ENCODE results near the gene CPS1. TPM values are rescaled to one million over a fixed set of nuclear protein-coding genes. Genes with fewer than 3 reads are reported as not detected.
A peak's percentile ranks its signal among the peaks of the same experiment; 100 is the strongest.

CPS1 gene
- total and polyA plus RNA-seq, 2 of the 8 experiments (the other 6 are each of a cell fraction or from before 2014, with no cell fraction given) = 7.9 to 15.7 TPM

DNA sequence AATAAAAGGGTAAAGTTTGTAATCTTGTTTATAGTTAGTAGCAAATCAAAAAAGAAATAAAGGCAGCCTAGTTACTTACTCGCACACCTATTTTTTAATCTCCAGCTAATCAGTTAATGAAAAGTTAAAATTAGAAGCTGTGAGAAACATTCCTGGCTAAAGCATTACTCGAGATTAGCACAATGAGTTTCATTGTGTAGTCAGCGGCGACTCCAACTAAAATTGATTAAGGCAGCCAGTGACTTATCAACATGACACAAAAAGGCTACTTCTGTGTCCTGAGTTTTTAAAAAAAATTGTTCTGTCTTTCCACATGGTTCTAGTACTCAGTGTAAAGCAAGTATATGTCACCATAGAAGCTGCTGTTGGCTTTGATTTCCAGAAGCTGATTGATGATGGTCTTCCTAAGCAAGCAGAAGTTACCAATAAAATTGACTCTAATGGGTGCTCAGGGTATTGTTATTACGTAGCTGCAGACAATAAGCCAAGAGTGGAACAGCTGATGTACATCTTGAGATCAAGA lies 159.2 kb downstream of the CPS1 start:
- H3K9ac ChIP-seq (replicated peaks in 1 of 4; ENCODE audit: extremely low read depth in 1 of 4, low read depth in 3 of 4, low read length in 3 of 4) = no peak overlapping the region
- no peak overlapping the region for H3K27ac ChIP-seq (ENCODE audit: low read depth, low read length)
- no peak overlapping the region for H3K4me3 ChIP-seq (ENCODE audit: extremely low read depth in 1 of 4, insufficient read depth in 2 of 4, low read depth in 3 of 4, low read length in 4 of 4)
- WGBS, 2 experiments (ENCODE audit: extremely low coverage in 1 of 2, insufficient coverage in 1 of 2, insufficient read length in 1 of 2, insufficient replicate concordance in 2 of 2, low coverage in 1 of 2, low lambda C conversion rate in 2 of 2, missing lambda C conversion rate in 1 of 2) = 82% methylated on average over 5 of the region's 5 CpGs; no CpG with 5 or more reads in 1 of the 2 experiments
- no peak overlapping the region for H2BK15ac ChIP-seq (ENCODE audit: low read length)
- H3K9me3 ChIP-seq (ENCODE audit: insufficient read depth in 2 of 2, low read depth in 1 of 2, low read length in 1 of 2) = no peaks in the 10 kb centered on the region
- no peak overlapping the region for H4K91ac ChIP-seq (replicated peaks; ENCODE audit: insufficient read length, low read length)
- no peaks in the 10 kb centered on the region for H3K36me3 ChIP-seq (ENCODE audit: control insufficient read depth in 2 of 4, insufficient read depth in 4 of 4, low read length in 3 of 4)
- ChIA-PET CTCF (ENCODE audit: partially characterized antibody) (interaction anchor here (1.0 to 1.2 kb wide), 3 partner anchors 18 to 159 kb away, joined by 3 to 5 read pairs (median 3); partner anchors contain the start of gene CPS1), POLR2A (ENCODE audit: partially characterized antibody) (no interaction called here)
- no peak overlapping the region for H3K14ac ChIP-seq (ENCODE audit: insufficient read length)
- no peaks in the 10 kb centered on the region for H4K20me1 ChIP-seq (replicated peaks in 1 of 2; ENCODE audit: control insufficient read depth in 1 of 2, insufficient read depth in 2 of 2, low read length in 2 of 2)
- no peak for FAIRE-seq
- H3K79me1 ChIP-seq (ENCODE audit: low read depth, low read length) = no peaks in the 10 kb centered on the region
- H3K23me2 ChIP-seq (ENCODE audit: low read depth, low read length) = no peaks in the 10 kb centered on the region
- H3K4me1 ChIP-seq (replicated peaks in 1 of 4; ENCODE audit: control insufficient read depth in 3 of 4, insufficient read depth in 4 of 4, low read length in 3 of 4) = peaks cover 0 to 10% (median 1%) of the 10 kb centered on the region in 4 experiments; a peak in 3 of 7 replicates
- H3K4ac ChIP-seq (replicated peaks; ENCODE audit: insufficient read length, low read depth, low read length) = no peak overlapping the region
- H3K23ac ChIP-seq (ENCODE audit: insufficient read length) = no peak overlapping the region
- no peak overlapping the region for H3K18ac ChIP-seq (ENCODE audit: extremely low read depth, low read length)
- no peak overlapping the region for H3K4me2 ChIP-seq (ENCODE audit: insufficient read depth in 1 of 2, low read depth in 2 of 2, low read length in 2 of 2)
- H2AFZ ChIP-seq (ENCODE audit: low read length) = no peak overlapping the region
- no peak overlapping the region for H2BK20ac ChIP-seq (ENCODE audit: low read length)
- H4K5ac ChIP-seq (ENCODE audit: insufficient read length, low read depth, low read length) = no peak overlapping the region
- TF ChIP-seq BRCA1 (IDR thresholded peaks at IDR 0.05; ENCODE audit: low read depth, low read length) = no peak
- TF ChIP-seq KDM4A (IDR thresholded peaks at IDR 0.05; ENCODE audit: low read depth, low read length, severe bottlenecking) = no peak
- no peak for TF ChIP-seq CBX8 (IDR thresholded peaks at IDR 0.05; ENCODE audit: borderline replicate concordance, low read depth, low read length)
- TF ChIP-seq ASH2L (IDR thresholded peaks at IDR 0.05; ENCODE audit: low read length) = no peak
- TF ChIP-seq SIX5 (IDR thresholded peaks at IDR 0.05; ENCODE audit: low read depth, low read length) = no peak
- no peak for TF ChIP-seq SAP30 (IDR thresholded peaks at IDR 0.05; ENCODE audit: insufficient read depth, insufficient replicate concordance, low read length)
- no peak for TF ChIP-seq MAFK (IDR thresholded peaks at IDR 0.05; ENCODE audit: low read depth, low read length)
- TF ChIP-seq, protein P1, sequence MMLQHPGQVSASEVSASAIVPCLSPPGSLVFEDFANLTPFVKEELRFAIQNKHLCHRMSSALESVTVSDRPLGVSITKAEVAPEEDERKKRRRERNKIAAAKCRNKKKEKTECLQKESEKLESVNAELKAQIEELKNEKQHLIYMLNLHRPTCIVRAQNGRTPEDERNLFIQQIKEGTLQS (IDR thresholded peaks at IDR 0.05; ENCODE audit: insufficient read depth, low read depth, low read length) = no peak
- no peak for TF ChIP-seq RNF2 (IDR thresholded peaks at IDR 0.05; ENCODE audit: borderline replicate concordance, low read depth, low read length, missing control alignments, poor library complexity, severe bottlenecking)
- TF ChIP-seq, protein P2, sequence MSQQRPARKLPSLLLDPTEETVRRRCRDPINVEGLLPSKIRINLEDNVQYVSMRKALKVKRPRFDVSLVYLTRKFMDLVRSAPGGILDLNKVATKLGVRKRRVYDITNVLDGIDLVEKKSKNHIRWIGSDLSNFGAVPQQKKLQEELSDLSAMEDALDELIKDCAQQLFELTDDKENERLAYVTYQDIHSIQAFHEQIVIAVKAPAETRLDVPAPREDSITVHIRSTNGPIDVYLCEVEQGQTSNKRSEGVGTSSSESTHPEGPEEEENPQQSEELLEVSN (IDR thresholded peaks at IDR 0.05) = no peak
- TF ChIP-seq KDM5A (IDR thresholded peaks at IDR 0.05; ENCODE audit: low read length) = no peak
- TF ChIP-seq CHD1 (IDR thresholded peaks at IDR 0.05; ENCODE audit: low read depth, low read length) = no peak
- H2BK120ac ChIP-seq (replicated peaks; ENCODE audit: low read depth, low read length) = peak overlapping the region; percentile 18
- H2BK12ac ChIP-seq (ENCODE audit: low read depth, low read length) = no peak overlapping the region
- no peaks in the 10 kb centered on the region for H3K27me3 ChIP-seq (replicated peaks in 1 of 4; ENCODE audit: control insufficient read depth in 3 of 4, extremely low read depth in 1 of 4, insufficient read depth in 3 of 4, low read length in 3 of 4)
- H3K79me2 ChIP-seq (ENCODE audit: control insufficient read depth in 1 of 2, insufficient read depth in 2 of 2, low read length in 2 of 2) = no peaks in the 10 kb centered on the region
- H2BK5ac ChIP-seq (ENCODE audit: low read depth, low read length) = no peak overlapping the region
- no peak overlapping the region for H4K8ac ChIP-seq (ENCODE audit: extremely low read depth, insufficient read depth, low read length)
- no peak overlapping the region for H3K56ac ChIP-seq (replicated peaks; ENCODE audit: insufficient read length, low read depth, low read length)
- no peak overlapping the region for H2AK5ac ChIP-seq (ENCODE audit: low read depth, low read length)
- DNase-seq (ENCODE audit: low read depth in 1 of 2, low spot score in 2 of 2) = no peak
